IPS DF 4.7 (cell line): Measurements from ENCODE around the gene SPRY1.

Source experiments
- DNase-seq: peaks from one replicate; pipeline ENCODE4 v3.0.0-alpha.2; 2013; ENCODE audit warnings: low spot score; ENCODE audit errors: extremely low read depth

SPRY1 gene

DNA sequence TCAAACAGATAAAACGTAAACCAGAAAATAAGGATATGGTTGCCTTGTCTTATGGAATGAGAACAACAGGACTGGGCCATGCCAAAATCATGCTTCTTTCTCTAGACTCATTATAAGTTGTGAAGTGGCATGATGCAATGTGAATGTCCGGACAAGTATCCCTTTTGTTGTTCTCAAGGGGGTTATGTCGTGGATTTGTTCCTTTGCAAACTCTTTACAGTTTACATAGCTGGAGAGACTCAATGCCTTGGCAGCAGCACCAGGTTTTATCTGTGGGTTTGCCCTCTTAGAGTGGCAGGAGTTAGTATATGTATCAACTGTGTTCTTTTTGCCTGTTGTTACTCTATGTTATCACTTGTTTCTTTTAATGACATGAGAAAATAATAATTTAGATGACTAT is 41.4 kb downstream of the SPRY1 start:
- no peak for DNase-seq

DNA sequence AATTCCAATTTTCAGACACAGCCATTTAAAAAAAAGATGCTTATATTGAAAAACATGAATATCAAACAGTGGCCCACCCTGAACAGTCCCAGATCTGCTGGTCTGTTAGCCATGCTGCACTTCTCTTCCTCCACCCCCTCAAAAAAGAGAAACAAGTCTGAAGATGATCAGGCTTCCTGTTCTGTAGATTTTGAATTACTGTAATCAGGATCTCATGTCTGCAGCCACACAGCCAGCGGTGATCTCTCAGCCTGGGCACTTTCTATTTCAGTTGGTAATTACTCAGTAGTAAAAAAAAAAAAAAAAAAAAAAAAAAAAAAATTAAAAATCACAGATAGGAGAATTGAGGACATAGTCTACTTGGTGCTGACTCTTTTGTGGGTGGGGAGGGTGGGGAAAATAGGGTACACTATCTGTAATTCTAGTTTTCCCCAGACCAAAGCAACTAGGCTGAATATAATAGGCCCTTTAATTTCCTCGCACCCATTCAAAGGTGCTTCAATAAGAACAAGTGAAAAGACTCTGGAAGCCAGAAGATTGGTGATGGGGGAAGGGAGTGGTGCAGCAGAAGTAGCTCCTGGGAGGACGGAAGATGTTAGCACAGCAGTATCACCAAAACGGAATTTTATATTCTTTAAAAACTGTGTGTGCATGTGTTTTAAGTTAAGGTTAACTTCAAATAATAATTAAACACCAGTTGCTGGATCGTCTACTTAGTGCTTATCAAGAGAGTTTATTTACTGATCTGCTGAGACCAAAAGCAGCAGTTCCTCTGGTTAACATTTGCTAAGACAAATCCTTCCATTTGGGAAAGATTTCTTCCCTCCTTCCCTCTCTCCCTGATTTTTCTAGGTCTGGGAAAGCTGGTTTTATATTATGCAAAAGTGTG is 47.0 kb downstream of the SPRY1 start:
- DNase-seq = no peak

DNA sequence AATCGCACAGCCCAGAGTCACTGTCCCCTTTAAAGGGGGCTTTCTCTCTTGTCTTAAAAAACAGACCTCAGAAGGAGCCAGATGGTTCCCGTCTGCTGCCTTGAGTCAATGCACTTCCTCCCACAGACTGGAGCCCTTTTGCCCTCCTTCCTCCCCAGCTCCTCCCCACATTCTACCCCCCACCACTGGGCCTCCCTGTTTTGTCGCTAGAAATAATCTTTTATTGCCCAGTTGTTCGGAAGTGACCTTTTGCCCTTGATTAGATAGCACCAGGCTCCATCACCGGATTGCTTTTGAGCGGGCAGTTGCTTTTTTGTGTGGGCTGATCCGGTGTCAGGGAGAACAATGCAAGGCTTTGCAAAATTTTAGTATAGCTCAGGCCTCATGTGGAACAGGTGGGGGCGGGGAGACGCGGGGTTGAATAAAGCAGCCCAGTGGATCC is 47.7 kb downstream of the SPRY1 start:
- DNase-seq = no peak

DNA sequence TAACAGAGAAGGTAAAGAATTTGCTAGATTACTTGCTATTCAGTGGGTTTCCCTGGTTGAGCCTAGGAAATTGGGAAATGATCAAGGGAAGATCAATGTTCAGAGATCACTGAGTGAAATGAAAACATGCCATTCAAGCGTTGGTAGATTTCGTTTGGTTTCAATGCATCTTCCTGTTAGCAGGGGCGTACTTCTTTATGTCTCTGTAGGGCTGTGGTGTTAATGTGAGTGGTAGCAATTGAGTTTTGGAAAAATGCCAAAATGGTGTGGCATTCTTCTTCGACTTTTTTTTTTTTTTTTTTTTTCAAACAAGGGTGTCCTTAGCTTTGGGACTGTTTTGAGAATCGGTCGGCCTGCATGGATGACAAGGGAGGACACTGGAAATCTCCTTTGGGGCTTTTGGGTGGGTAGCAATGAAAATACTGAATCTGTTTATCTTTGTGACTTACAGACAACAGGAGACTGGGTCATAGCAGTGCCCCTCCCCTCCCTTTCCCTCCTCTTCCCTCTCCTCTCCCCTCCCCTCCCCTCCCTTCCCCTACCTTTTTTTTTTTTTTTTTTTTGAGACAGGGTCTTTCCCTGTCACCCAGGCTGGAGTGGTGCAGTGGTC is 50.4 kb downstream of the SPRY1 start:
- DNase-seq = no peak

DNA sequence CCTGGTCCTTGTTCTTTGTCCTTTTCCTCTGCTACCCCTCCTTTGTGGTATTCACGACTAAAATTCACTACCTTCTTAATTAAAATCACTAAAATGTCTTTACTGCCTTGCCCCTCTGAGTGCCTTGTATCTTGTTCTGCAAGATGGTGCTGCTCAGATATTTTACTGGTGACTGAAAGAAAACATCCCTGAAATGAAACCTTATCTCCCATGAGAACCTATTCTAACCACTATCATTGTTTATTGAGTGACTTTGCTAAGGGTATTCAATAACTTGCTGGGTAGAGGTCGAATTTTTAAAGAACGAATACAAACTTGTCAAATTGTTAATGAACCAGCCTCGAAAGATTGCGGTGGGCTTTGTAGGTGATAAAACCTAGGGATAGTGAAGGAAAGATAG is 52.8 kb downstream of the SPRY1 start:
- DNase-seq = no peak

DNA sequence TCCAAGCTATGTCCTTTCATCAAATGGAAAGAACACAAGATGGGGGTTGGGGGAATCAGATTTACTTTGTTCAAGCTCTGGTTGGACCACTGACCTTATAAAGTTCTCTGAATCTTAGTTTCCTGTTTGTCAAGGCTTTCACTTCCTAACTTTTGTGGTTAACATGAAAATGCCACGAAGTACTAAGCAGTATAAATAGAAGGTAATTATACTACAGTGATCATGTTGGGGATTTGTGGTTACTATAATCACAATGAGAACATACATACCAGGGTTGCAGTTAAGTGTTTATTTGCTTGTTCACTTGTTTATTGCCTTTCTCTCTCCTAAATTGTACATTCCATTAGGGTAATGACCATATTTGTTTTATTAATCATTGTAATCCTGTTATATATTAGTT is 53.2 kb downstream of the SPRY1 start:
- DNase-seq = no peak

DNA sequence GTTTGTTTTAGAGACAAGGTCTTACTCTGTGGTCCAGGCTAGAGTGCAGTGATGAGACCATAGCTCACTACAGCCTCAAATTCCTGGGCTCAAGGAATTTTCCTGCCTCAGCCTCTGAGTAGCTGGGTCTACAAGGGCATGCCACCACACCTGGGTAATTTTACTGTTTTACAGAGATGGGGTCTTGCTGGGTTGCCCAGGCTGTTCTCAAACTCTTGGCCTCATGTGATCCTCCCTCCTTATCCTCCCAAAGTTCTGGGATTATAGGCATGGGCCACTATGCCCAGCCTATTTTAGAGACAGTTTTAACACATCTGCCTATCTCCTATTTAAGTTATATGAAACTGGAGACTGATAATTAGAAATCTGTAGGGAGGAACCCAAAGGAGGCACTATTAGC is 53.8 kb downstream of the SPRY1 start:
- no peak for DNase-seq

DNA sequence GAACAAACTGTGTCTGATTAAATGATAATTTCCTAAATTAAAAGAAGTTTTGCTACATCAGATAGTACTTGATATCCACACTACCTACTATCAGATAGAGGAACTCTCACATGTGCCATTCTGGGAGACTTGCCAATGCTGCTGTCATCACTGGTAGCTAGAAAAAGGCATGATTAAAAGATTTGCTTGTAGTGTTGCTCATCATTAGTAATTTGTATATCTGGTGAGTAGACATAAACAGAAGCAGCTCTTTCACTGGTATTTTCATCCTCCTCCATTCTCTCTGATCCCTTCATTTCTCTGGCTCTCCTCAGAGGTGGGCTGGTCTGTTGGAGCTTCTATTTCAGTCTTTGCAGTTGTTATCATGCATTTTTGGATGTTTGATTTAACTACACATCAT is 56.0 kb downstream of the SPRY1 start:
- DNase-seq = no peak

DNA sequence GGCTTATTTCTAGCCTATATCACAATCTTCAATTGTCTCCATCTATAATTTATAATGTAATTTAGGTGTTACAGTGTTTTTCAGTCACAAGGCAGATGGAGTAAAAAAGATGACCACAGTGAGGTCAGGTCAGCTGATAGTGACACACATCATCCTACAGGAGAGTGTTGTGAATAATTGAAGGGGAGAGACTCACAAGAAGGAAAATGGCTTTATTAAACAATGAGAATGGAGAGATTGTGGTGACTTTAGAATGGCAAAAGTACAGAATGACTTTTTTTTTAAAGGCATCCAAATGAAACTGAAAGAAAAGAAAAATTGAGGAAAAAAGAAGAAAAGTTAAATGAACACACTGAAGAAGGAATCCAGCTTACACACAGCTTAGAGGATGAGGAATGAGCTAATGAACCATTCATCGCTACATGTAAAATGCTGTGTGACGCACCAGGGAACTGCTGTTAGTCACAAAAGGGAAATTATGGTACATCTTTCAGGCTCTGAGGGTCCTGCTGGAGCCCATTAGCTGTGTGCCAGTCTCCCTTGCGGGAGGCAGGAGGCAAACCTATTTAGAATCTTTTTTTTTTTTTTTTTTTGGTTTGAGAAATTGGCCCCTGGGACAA is 56.6 kb downstream of the SPRY1 start:
- DNase-seq = no peak
